Neural crest cell (in vitro differentiated cells): Measurements from ENCODE around the gene NAV1. TPM values are rescaled to one million over a fixed set of nuclear protein-coding genes. Genes with fewer than 3 reads are reported as not detected.

Experiments used
- DNase-seq: peaks from one replicate; pipeline ENCODE4 v3.0.0; 2021; ENCODE audit warnings: low read depth, mixed read lengths, low spot score
- H3K27ac Mint-ChIP-seq: one replicate; pipeline ENCODE4 v1.8.0; 2021; ENCODE audit warnings: mild to moderate bottlenecking, mixed read lengths; ENCODE audit not compliant: unreplicated experiment
- H3K27me3 Mint-ChIP-seq: 2 replicates; pipeline ENCODE4 v1.8.0; 2021; ENCODE audit warnings: low read depth, mild to moderate bottlenecking, mixed read lengths
- H3K36me3 Mint-ChIP-seq: 2 replicates; pipeline ENCODE4 v1.8.0; 2021; ENCODE audit warnings: low read depth, mild to moderate bottlenecking, mixed read lengths
- H3K4me1 Mint-ChIP-seq: 2 replicates; pipeline ENCODE4 v1.8.0; 2021; ENCODE audit warnings: mixed read lengths
- H3K4me3 Mint-ChIP-seq: one replicate; pipeline ENCODE4 v1.8.0; 2021; ENCODE audit warnings: mild to moderate bottlenecking, mixed read lengths
- H3K9me3 Mint-ChIP-seq: 2 replicates; pipeline ENCODE4 v1.8.0; 2021; ENCODE audit warnings: mixed read lengths
- total RNA-seq: library from RNA; stranded (reverse); gene quantifications from 2 replicates; pipeline ENCODE4 v1.2.1, GENCODE V29; 2021
- TF ChIP-seq, protein P1 (sequence below): fragments of 200-600 bp; sonication (generic); conservative IDR thresholded peaks from 2 replicates; pipeline ENCODE4 v1.5.0; 2021; ENCODE audit warnings: antibody characterized with exemption, mild to moderate bottlenecking

NAV1 gene
- total RNA-seq, 1 donor from 2014 or later: 47.3 TPM

DNA sequence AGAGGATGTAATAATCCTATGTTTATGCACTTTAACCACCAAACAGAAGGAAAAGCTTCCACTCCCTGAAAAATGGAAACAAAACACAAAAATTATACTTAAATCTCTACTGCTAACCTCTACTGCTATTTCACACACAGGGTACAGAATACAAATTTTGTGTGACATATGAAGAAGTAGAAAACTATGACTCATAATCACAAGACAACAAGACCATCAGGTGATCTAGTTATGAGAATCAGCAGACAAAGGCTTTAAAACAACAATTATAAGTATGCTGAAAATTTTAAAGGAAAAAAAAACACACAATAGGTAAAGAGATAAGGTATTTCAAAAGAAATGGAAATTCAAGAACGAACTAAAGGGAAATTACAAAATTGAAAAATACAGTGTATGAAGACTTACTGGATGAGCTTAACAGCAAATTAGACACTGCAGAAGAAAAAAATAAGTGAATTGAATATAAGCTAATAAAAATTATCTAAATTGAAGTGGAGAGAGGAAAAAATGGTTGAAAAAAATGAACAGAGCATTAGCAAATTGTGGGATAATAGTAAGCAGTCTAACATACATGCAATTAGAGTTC is 13.6 kb upstream of the NAV1 start:
- DNase-seq: no peak
- Mint-ChIP-seq H3K4me3 (no peak overlapping the region), H3K4me1 (no peaks in the 10 kb centered on the region), H3K36me3 (peaks cover 2% of the 10 kb centered on the region), H3K27me3 (peaks cover 10% of the 10 kb centered on the region), H3K9me3 (peaks cover 6% of the 10 kb centered on the region), H3K27ac (no peak overlapping the region)
- TF ChIP-seq, protein P1, sequence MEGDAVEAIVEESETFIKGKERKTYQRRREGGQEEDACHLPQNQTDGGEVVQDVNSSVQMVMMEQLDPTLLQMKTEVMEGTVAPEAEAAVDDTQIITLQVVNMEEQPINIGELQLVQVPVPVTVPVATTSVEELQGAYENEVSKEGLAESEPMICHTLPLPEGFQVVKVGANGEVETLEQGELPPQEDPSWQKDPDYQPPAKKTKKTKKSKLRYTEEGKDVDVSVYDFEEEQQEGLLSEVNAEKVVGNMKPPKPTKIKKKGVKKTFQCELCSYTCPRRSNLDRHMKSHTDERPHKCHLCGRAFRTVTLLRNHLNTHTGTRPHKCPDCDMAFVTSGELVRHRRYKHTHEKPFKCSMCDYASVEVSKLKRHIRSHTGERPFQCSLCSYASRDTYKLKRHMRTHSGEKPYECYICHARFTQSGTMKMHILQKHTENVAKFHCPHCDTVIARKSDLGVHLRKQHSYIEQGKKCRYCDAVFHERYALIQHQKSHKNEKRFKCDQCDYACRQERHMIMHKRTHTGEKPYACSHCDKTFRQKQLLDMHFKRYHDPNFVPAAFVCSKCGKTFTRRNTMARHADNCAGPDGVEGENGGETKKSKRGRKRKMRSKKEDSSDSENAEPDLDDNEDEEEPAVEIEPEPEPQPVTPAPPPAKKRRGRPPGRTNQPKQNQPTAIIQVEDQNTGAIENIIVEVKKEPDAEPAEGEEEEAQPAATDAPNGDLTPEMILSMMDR: no peak

DNA sequence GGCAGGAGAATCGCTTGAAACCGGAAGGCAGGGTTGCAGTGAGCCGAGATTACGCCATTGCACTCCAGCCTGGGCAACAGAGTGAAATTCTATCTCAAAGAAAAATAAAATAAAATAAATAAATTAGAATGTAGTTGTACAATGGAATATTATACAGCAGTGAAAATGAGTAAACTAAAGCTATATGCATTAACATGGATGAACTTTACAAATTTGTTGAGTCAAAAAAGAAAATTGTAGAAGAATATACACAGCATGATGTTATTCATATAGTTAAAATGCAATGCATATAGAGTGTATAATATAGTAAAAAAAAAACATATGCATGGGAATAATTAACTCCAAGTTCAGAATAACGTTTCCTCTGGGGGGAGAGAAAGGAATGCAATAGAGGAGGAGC is 11.0 kb upstream of the NAV1 start:
- no peak for DNase-seq
- TF ChIP-seq, protein P1: no peak
- Mint-ChIP-seq H3K27ac (no peak overlapping the region), H3K4me1 (peaks cover 12% of the 10 kb centered on the region), H3K4me3 (no peak overlapping the region), H3K27me3 (peaks cover 19% of the 10 kb centered on the region), H3K9me3 (peaks cover 6% of the 10 kb centered on the region), H3K36me3 (peaks cover 2% of the 10 kb centered on the region)

DNA sequence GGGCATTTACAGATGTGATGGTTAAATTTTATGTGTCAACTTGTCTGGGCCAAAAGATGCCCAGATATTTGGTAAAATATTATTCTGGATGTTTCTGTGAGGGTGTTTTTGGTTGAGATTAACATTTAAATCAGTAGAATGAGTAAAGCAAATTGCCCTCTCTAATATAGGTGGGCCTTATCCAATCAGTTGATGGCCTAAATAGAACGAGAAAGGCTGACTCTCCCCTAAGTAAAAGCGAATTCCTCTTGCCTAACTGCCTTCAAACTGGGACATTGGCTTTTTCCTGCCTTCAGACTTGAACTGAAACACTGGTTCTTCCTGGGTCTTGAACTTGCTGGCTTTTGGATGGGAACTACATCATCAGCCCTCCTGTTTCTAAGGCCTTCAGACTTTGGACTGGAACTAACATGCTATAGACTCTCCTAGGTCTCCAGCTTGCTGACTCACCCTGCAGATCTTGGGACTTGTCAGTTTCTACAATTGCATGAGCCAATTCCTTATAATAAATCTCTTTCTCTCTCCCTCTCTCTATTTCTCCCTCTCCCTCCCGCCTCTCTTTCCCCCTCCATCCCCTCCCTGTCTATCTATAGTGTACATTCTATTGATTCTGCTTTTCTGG is 10.2 kb upstream of the NAV1 start:
- Mint-ChIP-seq H3K4me1 (peaks cover 12% of the 10 kb centered on the region), H3K36me3 (peaks cover 2% of the 10 kb centered on the region), H3K27me3 (peaks cover 26% of the 10 kb centered on the region), H3K27ac (no peak overlapping the region), H3K4me3 (no peak overlapping the region), H3K9me3 (peaks cover 6% of the 10 kb centered on the region)
- DNase-seq: no peak
- TF ChIP-seq, protein P1: no peak

DNA sequence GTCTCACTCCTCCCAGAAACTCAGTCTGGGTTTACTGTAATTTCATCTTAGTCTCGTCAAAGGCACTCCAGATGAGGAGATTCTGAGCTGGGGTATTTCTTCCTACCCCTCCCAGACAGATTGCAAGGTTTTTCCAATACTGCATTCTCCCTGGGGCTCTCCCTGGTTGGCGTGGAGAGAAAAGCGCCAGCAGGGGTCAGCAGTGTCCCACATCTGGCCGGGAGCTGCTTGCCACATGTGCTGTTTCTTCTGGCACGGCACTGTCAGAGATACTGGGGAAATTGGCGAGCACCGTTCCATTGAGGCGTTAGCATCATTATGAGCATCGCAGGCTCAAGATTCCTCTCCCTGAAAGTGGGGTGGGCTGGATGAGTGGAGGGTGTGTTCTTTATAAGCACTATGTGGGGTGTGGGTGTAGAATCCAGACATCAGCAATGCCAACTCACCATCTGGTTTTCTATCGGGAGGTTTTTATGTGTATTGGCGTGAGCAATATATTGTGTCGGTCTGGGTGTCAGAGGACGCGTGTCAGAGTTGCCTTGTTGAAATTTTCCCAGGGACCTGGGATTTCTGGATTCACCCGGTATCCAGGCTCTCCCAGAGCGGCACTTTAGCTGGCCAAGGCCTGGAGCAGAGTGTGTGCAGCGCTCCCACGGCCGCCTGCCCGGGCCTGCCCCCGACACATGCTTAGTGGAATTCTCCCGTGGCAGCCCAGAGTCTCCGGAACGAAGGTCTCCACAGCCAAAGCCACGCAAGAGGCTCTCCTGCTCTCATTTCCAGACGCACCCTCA is 8.0 kb upstream of the NAV1 start:
- Mint-ChIP-seq H3K4me1 (peaks cover 12% of the 10 kb centered on the region), H3K4me3 (no peak overlapping the region), H3K36me3 (no peaks in the 10 kb centered on the region), H3K9me3 (no peaks in the 10 kb centered on the region), H3K27ac (no peak overlapping the region), H3K27me3 (peaks cover 39% of the 10 kb centered on the region)
- DNase-seq: peak; percentile 85
- TF ChIP-seq, protein P1: peak; percentile 87

DNA sequence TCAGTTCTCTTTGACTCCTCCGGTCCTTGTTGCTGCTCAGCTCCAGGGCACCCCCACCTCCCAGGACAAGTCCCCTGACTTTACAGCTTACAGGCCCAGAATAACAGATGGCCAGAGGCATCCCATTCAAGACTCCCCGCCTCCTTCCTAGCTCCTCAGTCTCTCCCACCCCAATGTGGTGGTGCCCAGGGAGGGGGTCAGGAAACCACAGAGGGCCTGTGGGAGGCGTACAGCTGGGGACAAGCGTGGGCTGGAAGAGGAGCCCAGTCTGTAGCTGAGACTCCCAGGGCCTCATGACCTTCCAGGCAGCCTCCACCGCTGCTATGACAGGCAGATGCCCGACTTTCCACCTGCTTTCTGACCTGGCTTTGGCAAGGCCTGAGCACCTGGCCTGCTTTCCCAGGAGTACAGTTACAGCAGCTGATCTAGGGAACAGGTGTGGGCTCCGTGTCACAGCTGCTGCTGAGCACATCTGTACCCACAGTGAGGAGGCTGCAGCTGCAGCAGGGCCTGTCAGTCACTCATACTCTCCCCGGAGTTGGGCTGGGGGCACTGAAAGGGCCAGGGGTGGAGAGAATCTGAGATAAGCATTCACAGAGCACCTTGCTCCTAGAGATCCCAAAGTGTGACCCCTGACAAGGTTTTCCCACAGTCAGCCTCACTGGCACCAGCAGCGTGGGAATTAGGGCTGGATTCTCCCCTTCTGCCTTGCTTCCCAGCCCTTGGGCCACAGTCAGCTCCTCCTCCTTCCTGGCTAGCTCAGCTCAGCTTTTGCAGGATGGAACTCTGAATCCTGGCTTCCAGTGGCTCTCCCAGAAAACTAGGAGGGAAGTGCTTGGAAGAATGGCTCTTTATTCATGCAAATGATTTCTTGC is 7.1 kb upstream of the NAV1 start:
- Mint-ChIP-seq H3K4me3 (no peak overlapping the region), H3K9me3 (no peaks in the 10 kb centered on the region), H3K27me3 (peaks cover 47% of the 10 kb centered on the region), H3K27ac (no peak overlapping the region), H3K4me1 (peaks cover 12% of the 10 kb centered on the region), H3K36me3 (no peaks in the 10 kb centered on the region)
- no peak for DNase-seq
- TF ChIP-seq, protein P1: no peak
